ENCODE results near the gene TMEM19.

The TMEM19 gene

GRCh38 chr12:71685914-71686657 is at the start of gene TMEM19:
Gene TMEM19 (plus strand): TSS chr12:71686082. CDS start chr12:71686681, 599 bp downstream.
- DNase-seq = peak; percentile 89

GRCh38 chr12:71636704-71637115 is 49.2 kb upstream of the TMEM19 start:
- DNase-seq = peak; percentile 36

- no peak for DNase-seq
Observed at GRCh38 chr12:71638499-71638898, 47.4 kb upstream of the TMEM19 start.

- no peak for DNase-seq
Observed at GRCh38 chr12:71639341-71639760, 46.5 kb upstream of the TMEM19 start.

GRCh38 chr12:71640316-71640715 is 45.6 kb upstream of the TMEM19 start:
- DNase-seq = no peak

- DNase-seq = no peak
Observed at GRCh38 chr12:71641390-71641789, 44.5 kb upstream of the TMEM19 start.

GRCh38 chr12:71642264-71642663 is 43.6 kb upstream of the TMEM19 start:
- no peak for DNase-seq

GRCh38 chr12:71645268-71645667 is 40.6 kb upstream of the TMEM19 start:
- no peak for DNase-seq

- DNase-seq = no peak
Observed at GRCh38 chr12:71646512-71646911, 39.4 kb upstream of the TMEM19 start.

- DNase-seq = no peak
Observed at GRCh38 chr12:71648537-71648936, 37.3 kb upstream of the TMEM19 start.

GRCh38 chr12:71649401-71649800 is 36.5 kb upstream of the TMEM19 start:
- no peak for DNase-seq

- DNase-seq = no peak
Observed at GRCh38 chr12:71652656-71653055, 33.2 kb upstream of the TMEM19 start.

GRCh38 chr12:71653137-71653536 is 32.7 kb upstream of the TMEM19 start:
- no peak for DNase-seq

GRCh38 chr12:71654200-71654599 is 31.7 kb upstream of the TMEM19 start:
- no peak for DNase-seq

- no peak for DNase-seq
Observed at GRCh38 chr12:71655495-71655894, 30.4 kb upstream of the TMEM19 start.

- no peak for DNase-seq
Observed at GRCh38 chr12:71655907-71656306, 30.0 kb upstream of the TMEM19 start.

- DNase-seq = no peak
Observed at GRCh38 chr12:71656740-71657139, 29.1 kb upstream of the TMEM19 start.

- no peak for DNase-seq
Observed at GRCh38 chr12:71661977-71662530, 23.8 kb upstream of the TMEM19 start.

GRCh38 chr12:71662849-71663560 is 22.9 kb upstream of the TMEM19 start:
- DNase-seq = peak; percentile 36

- peak; percentile 99 for DNase-seq
Observed at GRCh38 chr12:71663561-71664410, 22.1 kb upstream of the TMEM19 start, which contains the start of the genes THAP2 and ZFC3H1. Gene THAP2 (plus strand): TSS chr12:71664301. CDS start chr12:71664510, 209 bp downstream. Gene ZFC3H1 (minus strand): TSS chr12:71663848. CDS start chr12:71663610, 238 bp downstream.

GRCh38 chr12:71664411-71665089 is 21.3 kb upstream of the TMEM19 start:
- no peak for DNase-seq

- no peak for DNase-seq
Observed at GRCh38 chr12:71665090-71665463, 20.8 kb upstream of the TMEM19 start.

Measured in KG1 (cell line).